Ectodermal cell (in vitro differentiated cells): ENCODE results near the gene TBC1D30. TPM values are rescaled to one million over a fixed set of nuclear protein-coding genes. Genes with fewer than 3 reads are reported as not detected.
"Not testable (repeated sequence)": the region's sequence is repeated elsewhere in the genome, so short reads cannot be mapped to it uniquely, and the experiment has no call there.

ENCODE experiments used
- H3K27ac ChIP-seq: 2 replicates; pipeline ENCODE4 v1.7.0; 2013; ENCODE audit warnings: mild to moderate bottlenecking, low read depth, low read length; ENCODE audit not compliant: insufficient read depth, poor library complexity, severe bottlenecking
- H3K27me3 ChIP-seq: 2 replicates; pipeline ENCODE4 v1.7.0; 2013; ENCODE audit warnings: mild to moderate bottlenecking, low read length; ENCODE audit not compliant: insufficient read depth, control insufficient read depth, poor library complexity, severe bottlenecking
- H3K36me3 ChIP-seq: one replicate; pipeline ENCODE4 v1.7.0; 2013; ENCODE audit warnings: low read length; ENCODE audit not compliant: control insufficient read depth, insufficient read depth
- H3K4me1 ChIP-seq: one replicate; pipeline ENCODE4 v1.7.0; 2013; ENCODE audit warnings: low read length; ENCODE audit not compliant: control insufficient read depth, insufficient read depth
- H3K4me3 ChIP-seq: 2 replicates; pipeline ENCODE4 v1.7.0; 2013; ENCODE audit warnings: low read depth, low read length, control low read depth; ENCODE audit not compliant: insufficient read depth
- H3K9me3 ChIP-seq: 2 replicates; pipeline ENCODE4 v1.7.0; 2013; ENCODE audit warnings: mild to moderate bottlenecking, low read length, moderate library complexity; ENCODE audit not compliant: control insufficient read depth
- WGBS, 2 experiments: methylation state at CpG; one replicate each; pipeline ENCODE4 v1.1.7; 2013; ENCODE audit warnings: missing lambda C conversion rate in 2 of 2; 5-methylcytosine and 5-hydroxymethylcytosine counted together
- polyA plus RNA-seq, 4 experiments: library from polyadenylated mRNA; stranded (reverse); fragments of 50-300 nt; gene quantifications; one replicate each; pipeline ENCODE4 v1.2.3, GENCODE V29; 2013

The TBC1D30 gene
- polyA plus RNA-seq (2013, experiment 1 of 4), result 2.8 TPM
- 4.9 TPM for polyA plus RNA-seq (2013, experiment 2 of 4)
- polyA plus RNA-seq (2013, experiment 3 of 4), result 2.9 TPM
- polyA plus RNA-seq (2013, experiment 4 of 4), result 4.9 TPM

- WGBS, 2 experiments, result 1% methylated on average over 69 of the region's 69 CpGs
- peaks cover 74% of the 10 kb centered on the region for H3K27me3 ChIP-seq
- H3K9me3 ChIP-seq, result no peaks in the 10 kb centered on the region
- peaks cover 13% of the 10 kb centered on the region for H3K4me1 ChIP-seq
- peak within 1 kb of the TSS; percentile 44 for H3K4me3 ChIP-seq
- no peak within 1 kb of the TSS for H3K27ac ChIP-seq
- no peaks in the 10 kb centered on the region for H3K36me3 ChIP-seq
Observed at GRCh38 chr12:64824500-64825142, at the start of gene TBC1D30. Gene TBC1D30, plus strand, starts transcription at chr12:64824647. Its CDS starts 233 bp downstream, at chr12:64824880.

GRCh38 chr12:64775147-64775736, 49.2 kb upstream of the TBC1D30 start:
- not testable (repeated sequence) for H3K36me3 ChIP-seq, H3K27ac ChIP-seq, H3K9me3 ChIP-seq, H3K4me1 ChIP-seq, H3K4me3 ChIP-seq
- peaks cover 25% of the 10 kb centered on the region for H3K27me3 ChIP-seq

- H3K9me3 ChIP-seq, result no peaks in the 10 kb centered on the region
- H3K27ac ChIP-seq, result no peak overlapping the region
- peaks cover 66% of the 10 kb centered on the region for H3K27me3 ChIP-seq
- H3K4me3 ChIP-seq, result no peak overlapping the region
- 89 to 92% methylated on average over 10 of the region's 10 CpGs for WGBS, 2 experiments
- peaks cover 7% of the 10 kb centered on the region for H3K4me1 ChIP-seq
- H3K36me3 ChIP-seq, result no peaks in the 10 kb centered on the region
Observed at GRCh38 chr12:64779354-64779974, 45.0 kb upstream of the TBC1D30 start.

GRCh38 chr12:64780132-64780530, 44.3 kb upstream of the TBC1D30 start:
- H3K27me3 ChIP-seq, result peaks cover 66% of the 10 kb centered on the region
- no peak overlapping the region for H3K27ac ChIP-seq
- no peaks in the 10 kb centered on the region for H3K36me3 ChIP-seq
- WGBS, 2 experiments, result 14% methylated on average over 15 of the region's 15 CpGs
- peaks cover 7% of the 10 kb centered on the region for H3K4me1 ChIP-seq
- no peaks in the 10 kb centered on the region for H3K9me3 ChIP-seq
- H3K4me3 ChIP-seq, result peak overlapping the region; percentile 38

- peaks cover 7% of the 10 kb centered on the region for H3K4me1 ChIP-seq
- H3K27ac ChIP-seq, result no peak overlapping the region
- H3K36me3 ChIP-seq, result no peaks in the 10 kb centered on the region
- H3K9me3 ChIP-seq, result no peaks in the 10 kb centered on the region
- 1% methylated on average over 103 of the region's 103 CpGs for WGBS, 2 experiments
- H3K4me3 ChIP-seq, result peak overlapping the region; percentile 38
- peaks cover 66% of the 10 kb centered on the region for H3K27me3 ChIP-seq
Observed at GRCh38 chr12:64780531-64781279, 43.7 kb upstream of the TBC1D30 start.

- Histone ChIP-seq H3K9me3 (no peaks in the 10 kb centered on the region), H3K4me3 (peak overlapping the region; percentile 38), H3K27ac (no peak overlapping the region), H3K4me1 (peaks cover 7% of the 10 kb centered on the region), H3K36me3 (no peaks in the 10 kb centered on the region), H3K27me3 (peaks cover 66% of the 10 kb centered on the region)
- 11% methylated on average over 38 to 39 of the region's 39 CpGs for WGBS, 2 experiments
Observed at GRCh38 chr12:64781280-64782190, 42.9 kb upstream of the TBC1D30 start.

- H3K36me3 ChIP-seq, result no peaks in the 10 kb centered on the region
- peaks cover 66% of the 10 kb centered on the region for H3K27me3 ChIP-seq
- no peak overlapping the region for H3K4me3 ChIP-seq
- WGBS, 2 experiments, result 90% methylated on average over 5 to 6 of the region's 6 CpGs
- H3K4me1 ChIP-seq, result peaks cover 7% of the 10 kb centered on the region
- H3K9me3 ChIP-seq, result no peaks in the 10 kb centered on the region
- H3K27ac ChIP-seq, result no peak overlapping the region
Observed at GRCh38 chr12:64782191-64782876, 42.1 kb upstream of the TBC1D30 start.

GRCh38 chr12:64785838-64786237, 38.6 kb upstream of the TBC1D30 start:
- Histone ChIP-seq H3K27ac (no peak overlapping the region), H3K4me1 (peaks cover 7% of the 10 kb centered on the region), H3K27me3 (peaks cover 35% of the 10 kb centered on the region), H3K4me3 (no peak overlapping the region), H3K36me3 (no peaks in the 10 kb centered on the region), H3K9me3 (no peaks in the 10 kb centered on the region)
- WGBS, 2 experiments, result 97 to 98% methylated on average over 6 of the region's 6 CpGs

GRCh38 chr12:64790166-64790565, 34.3 kb upstream of the TBC1D30 start:
- 75 to 83% methylated on average over 1 of the region's 1 CpG for WGBS, 2 experiments

More at GRCh38 chr12:64790166-64790565, 34.3 kb upstream of the TBC1D30 start:
- H3K9me3 ChIP-seq, result no peaks in the 10 kb centered on the region
- no peaks in the 10 kb centered on the region for H3K4me1 ChIP-seq
- H3K27me3 ChIP-seq, result no peaks in the 10 kb centered on the region
- no peak overlapping the region for H3K4me3 ChIP-seq
- H3K27ac ChIP-seq, result no peak overlapping the region
- no peaks in the 10 kb centered on the region for H3K36me3 ChIP-seq
